GM18951 (cell line): Measurements from ENCODE around the gene LRP1-AS.

Experiments used
- POLR2A ChIP-seq: IDR thresholded peaks from 4 replicates; pipeline ENCODE4 v1.6.1; 2011; ENCODE audit warnings: mild to moderate bottlenecking; ENCODE audit not compliant: insufficient read length, insufficient read depth; ENCODE audit errors: extremely low read depth
- in situ Hi-C: fragments of 300-500 bp; cut with MboI; formaldehyde crosslinking; loops from one replicate; pipeline ENCODE4 v1.12.0; 2022; ENCODE audit warnings: low sequenced_read_pairs, mixed read lengths, inconsistent platforms; ENCODE audit not compliant: unreplicated experiment

Gene LRP1-AS

GRCh38 chr12:57151741-57152630, 4.6 kb upstream of the LRP1-AS start:
- in situ Hi-C loops, result no loop called here
- no peak for TF ChIP-seq POLR2A

GRCh38 chr12:57150400-57151000, 3.1 kb upstream of the LRP1-AS start:
- no peak for TF ChIP-seq POLR2A
- in situ Hi-C loops, result no loop called here

- in situ Hi-C loops, result no loop called here
- TF ChIP-seq POLR2A, result no peak
These were observed 2.0 kb upstream of the LRP1-AS start for GRCh38 chr12:57149245-57149900.

- in situ Hi-C loops, result no loop called here
These were observed 1.2 kb upstream of the LRP1-AS start for GRCh38 chr12:57148469-57149244.

DNA sequence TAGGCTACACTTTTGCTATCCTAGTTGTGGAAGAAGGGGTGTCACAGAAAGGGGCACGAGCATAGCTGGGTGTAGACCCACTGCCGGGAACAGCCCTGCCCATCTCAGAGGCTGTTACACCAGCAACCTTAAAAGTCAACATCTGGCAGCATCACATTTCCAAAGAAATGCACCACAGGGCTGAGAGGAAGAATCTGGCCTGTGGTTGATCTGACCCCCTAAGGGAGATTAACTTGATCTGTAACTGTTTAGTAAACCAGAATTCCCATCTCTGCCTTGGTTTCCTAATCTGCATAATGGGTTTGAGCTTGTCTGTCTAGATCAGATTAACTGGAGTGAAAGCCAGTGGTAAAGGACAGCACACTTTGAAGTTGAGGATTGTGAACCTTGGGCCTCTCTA, 1.3 kb downstream of the LRP1-AS start:
- no peak for TF ChIP-seq POLR2A
- in situ Hi-C loops, result no loop called here

More at GRCh38 chr12:57148469-57149244, 1.2 kb upstream of the LRP1-AS start:
- no peak for TF ChIP-seq POLR2A

DNA sequence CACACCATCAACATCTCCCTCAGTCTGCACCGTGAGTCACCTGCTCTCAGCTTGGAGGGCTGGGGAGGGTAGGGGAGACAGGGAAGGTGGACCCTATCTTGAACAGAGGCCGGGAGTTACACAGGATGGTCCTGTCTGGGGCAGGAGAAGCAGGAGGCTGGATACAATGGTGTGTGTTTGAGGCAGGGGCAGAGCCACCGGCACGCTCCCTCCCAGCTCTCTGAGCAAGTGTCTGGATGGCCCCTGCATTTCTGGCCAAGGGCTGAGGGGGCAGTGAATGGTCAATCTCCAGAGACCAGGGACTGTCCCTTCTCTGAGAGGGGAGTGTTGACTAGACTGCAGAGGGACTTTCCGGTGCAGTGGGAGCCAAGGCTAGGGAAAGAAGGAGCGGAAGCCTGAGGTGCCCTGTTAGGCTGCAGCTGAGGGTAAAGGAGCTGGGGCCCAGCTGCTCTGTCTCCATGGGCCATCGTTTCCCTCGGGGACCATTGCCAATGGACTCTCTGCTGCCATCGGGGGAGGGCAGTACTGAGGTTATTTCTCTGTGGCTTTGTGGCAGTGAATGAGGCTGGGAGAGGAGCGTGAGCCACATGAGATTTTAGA, 1.9 kb downstream of the LRP1-AS start:
- in situ Hi-C loops, result no loop called here
- TF ChIP-seq POLR2A, result no peak

DNA sequence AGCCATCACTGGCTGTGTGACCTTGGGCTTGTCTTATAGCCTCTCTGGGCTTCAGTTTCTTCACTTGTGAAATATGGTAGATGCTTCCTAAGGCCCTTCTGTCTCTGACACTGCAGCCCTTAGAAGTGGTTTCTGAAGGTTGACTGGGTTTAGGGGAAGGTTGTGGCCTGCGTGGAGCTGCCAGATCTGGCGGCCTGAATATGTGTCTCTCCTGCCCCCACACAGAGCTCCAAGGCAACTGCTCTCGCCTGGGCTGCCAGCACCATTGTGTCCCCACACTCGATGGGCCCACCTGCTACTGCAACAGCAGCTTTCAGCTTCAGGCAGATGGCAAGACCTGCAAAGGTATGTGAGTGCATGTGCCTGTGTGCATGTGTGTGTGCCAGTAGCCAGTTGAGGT, 4.0 kb downstream of the LRP1-AS start:
- in situ Hi-C loops, result no loop called here
- TF ChIP-seq POLR2A, result no peak

DNA sequence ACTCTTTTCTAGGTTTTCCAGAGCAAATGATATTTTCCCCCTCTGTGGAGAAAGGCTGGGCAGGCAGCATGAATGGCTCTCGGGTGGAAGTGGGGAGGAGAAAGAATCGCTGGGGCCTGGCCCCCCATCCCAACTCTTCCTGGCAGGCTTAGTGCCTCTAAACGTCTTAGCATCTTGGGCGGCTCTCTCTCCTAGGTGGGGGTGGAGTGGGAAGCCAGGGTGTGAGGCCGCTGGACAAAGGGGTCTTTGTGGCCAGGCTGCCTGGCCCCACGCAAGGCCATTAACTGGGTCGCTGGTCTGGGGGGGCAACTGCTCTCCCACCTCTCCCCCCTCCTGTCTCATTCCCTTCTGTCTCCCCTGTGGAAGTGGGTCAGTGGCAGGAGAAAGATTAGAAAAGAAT, 4.7 kb downstream of the LRP1-AS start:
- no peak for TF ChIP-seq POLR2A
- in situ Hi-C loops, result no loop called here

GRCh38 chr12:57142121-57142520, 5.3 kb downstream of the LRP1-AS start:
- no peak for TF ChIP-seq POLR2A
- in situ Hi-C loops, result no loop called here

DNA sequence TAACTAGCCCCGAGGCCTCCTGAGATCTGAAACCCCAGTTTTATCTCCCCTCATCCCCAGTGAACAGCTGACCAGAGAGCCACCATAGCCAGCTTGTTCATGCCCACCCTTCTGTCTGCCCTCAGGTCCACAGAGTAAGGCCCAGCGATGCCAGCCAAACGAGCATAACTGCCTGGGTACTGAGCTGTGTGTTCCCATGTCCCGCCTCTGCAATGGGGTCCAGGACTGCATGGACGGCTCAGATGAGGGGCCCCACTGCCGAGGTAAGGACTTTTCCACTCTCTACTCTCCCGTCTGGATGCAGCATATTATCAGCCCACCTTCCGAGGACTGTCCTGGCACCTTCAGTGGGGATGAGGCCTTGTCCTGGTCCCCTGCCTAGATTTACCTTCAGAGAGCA, 6.2 kb downstream of the LRP1-AS start:
- in situ Hi-C loops, result no loop called here
- no peak for TF ChIP-seq POLR2A

DNA sequence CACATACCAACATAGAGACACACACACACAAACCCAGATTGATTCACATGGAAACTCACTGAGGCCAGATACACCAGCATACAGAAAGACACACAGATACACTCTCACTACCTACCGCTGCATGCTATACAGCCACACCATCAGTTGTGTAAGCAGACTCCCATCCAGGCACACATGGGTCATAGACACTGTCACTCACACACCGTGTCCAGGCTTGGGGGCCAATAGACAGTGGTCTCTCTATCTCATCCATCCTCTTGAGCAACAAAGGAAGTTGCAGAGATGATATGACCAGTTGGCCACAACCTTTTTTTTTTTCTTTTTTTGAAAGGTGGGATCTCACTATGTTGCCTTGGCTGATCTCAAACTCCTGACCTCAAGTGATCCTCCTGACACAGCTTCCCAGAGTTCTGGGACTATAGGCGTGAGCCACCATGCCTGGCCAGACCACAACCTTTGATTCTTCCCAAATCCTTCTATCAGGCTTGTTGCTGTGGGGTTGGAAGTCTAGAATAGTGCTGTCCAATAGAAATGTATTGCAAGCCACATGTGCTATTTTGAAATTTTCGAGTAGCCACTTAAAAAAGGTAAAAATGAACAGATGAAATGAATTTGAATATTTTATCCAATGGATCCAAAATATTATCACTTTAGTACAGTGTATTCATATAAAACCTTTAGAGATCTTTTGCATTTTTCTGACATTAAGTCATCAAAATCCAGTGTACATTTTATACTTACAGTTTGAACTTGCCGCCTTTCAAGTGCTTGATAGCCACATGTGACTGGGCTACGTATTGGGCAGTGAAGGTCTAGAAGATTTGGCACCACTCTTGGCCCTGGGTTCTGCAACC, 7.4 kb downstream of the LRP1-AS start:
- in situ Hi-C loops, result no loop called here
- TF ChIP-seq POLR2A, result no peak

DNA sequence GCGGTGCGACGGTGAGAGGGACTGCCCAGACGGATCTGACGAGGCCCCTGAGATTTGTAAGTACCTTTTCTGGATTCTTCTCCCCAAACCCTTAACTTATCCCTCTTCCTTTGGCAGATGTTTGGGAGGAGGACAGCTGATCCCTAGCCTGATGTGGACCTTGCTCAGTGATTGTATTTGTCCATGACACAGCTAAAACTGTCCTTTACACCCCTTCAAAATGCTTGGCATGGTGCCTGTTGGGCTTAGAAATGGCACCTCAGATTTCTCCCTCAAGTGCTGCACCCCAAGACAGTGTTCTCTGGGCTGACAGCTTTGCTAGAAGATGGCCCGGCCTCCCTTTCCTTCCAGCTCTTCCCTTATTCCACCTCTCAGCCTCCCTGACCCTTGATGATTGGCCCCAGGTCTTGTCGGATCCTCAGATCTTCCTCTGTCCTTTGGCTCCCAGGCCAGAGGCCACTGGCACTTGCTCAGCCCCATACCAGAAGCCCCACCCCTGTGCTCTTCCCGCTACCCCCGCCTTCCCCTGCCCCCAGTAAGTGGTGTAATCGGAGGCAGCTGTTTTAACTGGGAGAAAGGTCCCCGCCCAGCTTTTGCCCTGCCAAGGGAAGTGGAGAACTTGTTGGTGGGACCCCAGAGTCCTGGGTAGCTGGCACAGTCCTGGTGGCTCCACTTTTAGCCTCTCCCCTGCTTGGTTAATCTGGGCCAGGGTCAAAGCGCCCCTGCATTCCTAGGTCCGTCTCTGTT, 8.7 kb downstream of the LRP1-AS start:
- no peak for TF ChIP-seq POLR2A
- in situ Hi-C loops, result no loop called here
